Suppressor macrophage (primary cell): ENCODE measurements around the gene SHANK2.

ENCODE experiments used
- DNase-seq, 4 experiments: peaks; one replicate each; pipeline ENCODE4 v3.0.0-alpha.2; 2020 to 2022

The SHANK2 gene

DNA sequence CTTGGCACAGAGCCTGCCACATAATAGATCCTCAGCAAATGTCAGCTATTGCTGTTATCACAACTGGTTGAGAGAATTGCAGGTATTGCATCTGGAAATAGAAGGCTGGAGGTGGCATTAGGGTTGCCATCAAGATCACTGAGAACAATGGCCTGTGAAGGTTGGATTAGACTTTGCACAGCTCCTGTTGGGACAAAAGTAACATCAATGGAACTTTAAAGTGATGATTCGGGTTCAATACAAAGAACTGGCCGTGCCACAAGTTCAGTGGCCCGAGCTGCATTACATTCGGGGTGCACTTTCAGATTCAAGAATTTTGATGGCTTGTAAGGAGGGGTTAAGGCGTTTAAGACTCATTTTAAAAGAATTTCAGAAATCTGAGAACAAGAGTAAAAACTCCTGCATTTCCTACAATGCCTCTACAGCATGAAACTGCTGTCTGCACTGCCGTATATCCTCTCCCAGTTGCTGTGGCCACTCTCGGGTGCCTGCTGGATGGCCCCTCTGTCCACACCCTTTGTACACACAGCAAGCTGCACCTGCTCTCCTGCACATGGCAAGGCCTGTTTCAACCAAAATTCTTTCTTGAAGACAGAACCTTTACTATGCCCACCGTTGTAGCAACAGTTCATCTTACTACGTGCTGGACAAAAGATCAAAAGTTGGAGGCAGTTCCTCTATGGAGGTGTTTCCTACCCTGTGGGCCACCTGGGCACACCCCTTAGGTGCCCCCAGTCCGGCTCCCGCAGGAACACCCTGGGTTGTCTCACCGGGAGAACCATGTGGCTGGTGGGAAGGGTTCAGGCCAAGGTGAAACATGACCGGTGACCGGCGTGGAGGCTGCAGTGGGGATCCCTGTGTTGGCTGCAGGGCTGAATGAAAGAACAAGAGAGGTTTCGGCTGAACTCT, 17.5 kb upstream of the SHANK2 start:
- DNase-seq: no peak

DNA sequence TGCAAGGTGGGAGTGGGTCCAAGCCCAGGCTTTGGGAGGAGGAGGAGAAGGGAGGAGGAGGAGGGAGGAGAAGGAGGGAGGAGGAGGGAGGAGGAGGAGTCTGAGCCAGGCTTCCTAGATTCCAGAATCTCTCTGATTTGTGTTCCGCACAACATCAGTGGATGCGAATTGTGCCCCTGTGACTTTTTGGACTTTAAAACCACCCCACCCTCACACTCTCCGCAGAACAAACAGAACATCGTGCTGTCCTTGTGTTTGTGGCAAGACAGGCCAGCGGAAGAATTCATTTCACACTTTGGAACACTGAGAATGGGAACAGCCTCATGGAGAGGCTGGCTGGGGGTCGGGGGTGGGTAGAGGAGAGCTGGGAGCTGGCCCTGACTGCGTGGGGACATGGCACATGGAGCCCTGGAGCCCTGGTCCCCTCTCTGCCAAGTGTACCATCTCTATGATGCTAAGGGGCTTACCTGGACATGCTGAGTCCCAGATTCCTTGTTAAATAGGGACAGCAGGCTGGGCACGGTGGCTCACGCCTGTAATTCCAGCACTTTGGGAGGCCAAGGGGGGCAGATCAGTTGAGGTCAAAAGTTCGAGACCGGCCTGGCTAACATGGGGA, 16.4 kb upstream of the SHANK2 start:
- no peak for DNase-seq

GRCh38 chr11:71267807-71268421, 15.5 kb upstream of the SHANK2 start:
- DNase-seq: no peak

DNA sequence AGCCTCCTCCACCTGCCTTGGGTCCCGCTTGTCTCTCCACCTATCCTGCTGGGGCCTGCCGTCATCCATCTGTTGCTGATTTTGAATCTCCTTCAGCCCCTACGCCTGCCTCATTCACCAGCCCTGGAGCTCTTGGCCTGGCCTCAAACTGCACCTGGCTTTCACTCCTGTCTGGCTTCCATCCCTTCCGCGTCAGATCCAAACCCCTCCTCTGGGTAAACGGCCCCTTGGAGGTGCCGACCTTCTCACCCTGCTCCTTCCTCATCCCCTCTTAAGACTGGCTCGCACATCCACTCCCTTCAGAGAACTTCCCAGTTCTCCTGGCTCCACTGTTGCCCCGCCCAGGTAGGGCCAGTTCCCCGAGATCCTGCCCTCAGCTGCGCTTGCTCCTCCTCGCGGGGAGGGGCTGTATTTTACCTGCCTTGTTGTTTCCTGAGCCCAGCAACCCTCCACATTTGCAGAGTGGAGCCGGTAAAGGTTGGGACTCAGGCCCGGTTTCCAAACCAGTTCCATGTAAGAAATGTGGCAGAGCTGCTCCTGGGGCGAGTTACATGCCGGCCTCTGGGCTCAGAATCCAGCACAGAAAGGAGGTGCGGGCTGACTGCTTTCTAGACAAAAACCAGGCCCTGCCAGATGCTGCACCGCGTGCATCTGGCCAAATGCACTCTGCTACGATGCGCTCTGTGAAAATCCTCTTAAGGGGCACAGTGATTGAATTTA, 13.9 kb upstream of the SHANK2 start:
- DNase-seq: no peak

GRCh38 chr11:71265559-71266092, 13.2 kb upstream of the SHANK2 start:
- no peak for DNase-seq

- no peak for DNase-seq
These were observed 11.0 kb upstream of the SHANK2 start for GRCh38 chr11:71263386-71263785.

- DNase-seq: no peak
These were observed 3.6 kb upstream of the SHANK2 start for GRCh38 chr11:71255800-71256479.

DNA sequence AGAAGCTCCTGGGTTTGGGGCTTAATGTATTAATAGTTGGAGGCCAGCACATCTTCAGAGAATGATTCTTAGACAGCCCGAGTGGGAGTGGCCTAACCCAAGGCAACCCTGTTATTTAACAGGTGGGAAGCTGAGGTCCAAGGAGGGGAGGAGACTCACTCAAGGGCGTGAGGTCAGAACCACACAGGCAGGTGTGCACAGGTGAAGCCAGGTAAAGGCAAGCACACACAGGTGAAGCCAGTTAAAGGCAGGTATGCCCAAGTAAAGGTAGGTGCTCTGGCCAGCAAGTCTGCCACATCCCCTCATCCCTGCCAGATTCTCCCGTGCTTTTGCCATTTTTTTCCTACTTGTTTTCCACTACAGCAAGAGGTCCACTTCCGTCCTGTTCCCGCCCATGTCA, 2.9 kb upstream of the SHANK2 start:
- DNase-seq: no peak

DNA sequence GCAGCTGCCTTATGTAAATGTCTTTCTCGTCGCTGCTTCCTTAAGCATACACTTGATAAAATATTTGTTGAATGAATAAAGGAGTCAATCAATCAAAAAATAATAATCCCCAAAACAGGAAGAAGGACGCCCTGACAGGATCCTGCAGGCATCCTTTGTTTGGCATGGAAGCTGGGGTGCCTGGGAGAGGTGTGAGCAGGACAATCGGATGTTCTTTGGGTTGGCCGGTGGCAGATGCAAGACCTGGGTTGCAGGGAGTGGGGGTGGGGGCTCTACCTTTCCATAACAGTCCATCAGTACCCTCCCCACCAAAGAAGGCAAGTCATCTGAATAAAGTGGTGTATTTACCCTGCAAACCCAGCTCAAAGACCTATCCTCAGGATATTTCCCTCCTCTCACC, 1.4 kb upstream of the SHANK2 start:
- DNase-seq: no peak

DNA sequence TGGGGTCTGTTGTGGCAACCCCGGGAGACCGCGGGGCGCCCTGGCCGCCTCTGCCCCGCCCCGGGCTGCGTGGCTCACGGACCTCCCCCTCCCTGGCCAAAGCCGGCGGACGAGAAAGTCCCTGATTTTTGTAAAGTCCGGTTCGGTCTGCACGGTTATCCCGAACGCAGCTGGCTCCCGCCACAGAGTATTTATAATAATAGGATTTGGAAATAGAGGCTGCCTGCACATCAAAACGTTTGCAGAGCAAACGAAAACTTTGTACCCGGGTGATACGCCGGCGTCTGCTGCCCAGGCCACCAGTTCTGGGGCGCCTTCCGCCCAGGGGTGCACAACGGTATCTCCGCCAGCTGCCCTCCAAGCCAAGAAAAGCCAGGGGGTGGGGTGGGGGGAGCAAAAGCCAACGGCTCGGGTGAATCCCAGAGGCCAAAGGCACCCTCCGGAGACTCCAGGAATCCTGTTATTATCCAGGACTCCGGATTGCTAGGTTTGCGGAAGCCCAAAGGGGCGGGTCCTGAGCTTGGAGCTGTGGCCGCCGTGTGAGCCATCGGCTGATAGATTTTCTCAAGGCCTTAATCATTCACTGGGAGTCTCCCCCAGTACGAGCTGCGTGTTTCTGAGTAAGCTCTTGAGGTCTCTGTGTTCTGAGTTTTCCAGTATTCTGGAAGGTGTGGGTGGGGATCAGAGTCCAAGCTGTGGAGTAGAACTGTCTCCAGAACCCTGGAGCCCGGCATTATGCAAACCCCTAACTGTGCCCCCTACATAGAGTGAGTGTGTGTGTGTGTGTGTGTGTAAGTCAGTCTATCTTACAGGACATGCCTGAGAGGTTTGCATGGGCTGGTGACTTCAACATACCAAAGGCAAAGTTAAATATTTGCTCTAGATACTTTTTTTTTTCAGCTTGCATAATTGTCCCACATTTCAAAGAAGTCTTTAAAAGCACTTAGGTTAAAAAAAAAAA, 673 bp upstream of the SHANK2 start:
- peak in 1 of 4 experiments; percentile 7 for DNase-seq

GRCh38 chr11:71251761-71252268, 562 bp downstream of the SHANK2 start:
- no peak for DNase-seq

- DNase-seq: no peak
These were observed 1.1 kb downstream of the SHANK2 start for GRCh38 chr11:71251151-71251721.

GRCh38 chr11:71250523-71251150, 1.7 kb downstream of the SHANK2 start:
- no peak for DNase-seq

- DNase-seq: no peak
These were observed 3.1 kb downstream of the SHANK2 start for GRCh38 chr11:71249301-71249700.

DNA sequence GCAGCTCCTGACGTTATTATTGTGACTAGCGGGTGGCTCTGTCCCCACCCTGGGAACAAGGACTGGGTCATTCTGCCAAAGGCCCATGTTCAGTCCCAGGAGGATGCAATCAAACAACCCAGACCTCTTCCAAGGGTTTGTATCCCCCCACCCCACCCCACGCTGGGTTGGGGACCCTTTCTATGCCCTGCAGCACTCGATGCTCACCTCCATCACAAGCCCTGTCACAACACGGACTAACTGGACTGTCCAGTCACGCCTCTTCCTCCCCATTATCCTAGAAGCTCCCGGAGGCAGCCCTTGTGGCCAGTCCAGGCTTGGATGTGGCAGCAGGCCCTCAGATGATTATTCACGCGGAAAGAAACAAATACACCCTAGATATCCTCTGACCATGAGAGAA, 3.7 kb downstream of the SHANK2 start:
- DNase-seq: no peak

- DNase-seq: no peak
These were observed 4.2 kb downstream of the SHANK2 start for GRCh38 chr11:71248251-71248570.

- no peak for DNase-seq
These were observed 4.7 kb downstream of the SHANK2 start for GRCh38 chr11:71247551-71248250.

GRCh38 chr11:71246559-71246958, 5.8 kb downstream of the SHANK2 start:
- DNase-seq: no peak
